Measurements from ENCODE around the gene LCLAT1. TPM values are rescaled to one million over a fixed set of nuclear protein-coding genes. Genes with fewer than 3 reads are reported as not detected.

The LCLAT1 gene
- total RNA-seq, 1 donor from 2014 or later, result 17.8 TPM

GRCh38 chr2:30443081-30443480 lies 4.0 kb upstream of the LCLAT1 start:
- Mint-ChIP-seq H3K4me3 (ENCODE audit: unreplicated experiment) (no peak overlapping the region), H3K27me3 (ENCODE audit: low read depth) (no peaks in the 10 kb centered on the region), H3K36me3 (ENCODE audit: low read depth) (no peaks in the 10 kb centered on the region), H3K4me1 (ENCODE audit: low read depth) (peaks cover 15% of the 10 kb centered on the region), H3K9me3 (ENCODE audit: low read depth) (no peaks in the 10 kb centered on the region), H3K27ac (ENCODE audit: unreplicated experiment) (no peak overlapping the region)
- no peak for TF ChIP-seq CTCF (IDR thresholded peaks at IDR 0.05)
- no peak for DNase-seq (ENCODE audit: low spot score)

GRCh38 chr2:30444273-30444672 lies 2.8 kb upstream of the LCLAT1 start:
- no peak for DNase-seq (ENCODE audit: low spot score)
- Mint-ChIP-seq H3K9me3 (ENCODE audit: low read depth) (no peaks in the 10 kb centered on the region), H3K4me1 (ENCODE audit: low read depth) (peaks cover 23% of the 10 kb centered on the region), H3K27me3 (ENCODE audit: low read depth) (no peaks in the 10 kb centered on the region), H3K27ac (ENCODE audit: unreplicated experiment) (no peak overlapping the region), H3K36me3 (ENCODE audit: low read depth) (no peaks in the 10 kb centered on the region), H3K4me3 (ENCODE audit: unreplicated experiment) (no peak overlapping the region)
- TF ChIP-seq CTCF (IDR thresholded peaks at IDR 0.05), result no peak

GRCh38 chr2:30445266-30445821 lies 1.7 kb upstream of the LCLAT1 start:
- no peaks in the 10 kb centered on the region for H3K36me3 Mint-ChIP-seq (ENCODE audit: low read depth)
- H3K4me1 Mint-ChIP-seq (ENCODE audit: low read depth), result peaks cover 23% of the 10 kb centered on the region
- H3K27me3 Mint-ChIP-seq (ENCODE audit: low read depth), result no peaks in the 10 kb centered on the region
- no peaks in the 10 kb centered on the region for H3K9me3 Mint-ChIP-seq (ENCODE audit: low read depth)
- DNase-seq (ENCODE audit: low spot score), result no peak
- no peak for TF ChIP-seq CTCF (IDR thresholded peaks at IDR 0.05)
- no peak overlapping the region for H3K27ac Mint-ChIP-seq (ENCODE audit: unreplicated experiment)
- H3K4me3 Mint-ChIP-seq (ENCODE audit: unreplicated experiment), result no peak overlapping the region

GRCh38 chr2:30446602-30447148 lies 371 bp upstream of the LCLAT1 start:
- H3K4me3 Mint-ChIP-seq (ENCODE audit: unreplicated experiment), result peak overlapping the region; percentile 90
- no peaks in the 10 kb centered on the region for H3K36me3 Mint-ChIP-seq (ENCODE audit: low read depth)
- H3K27ac Mint-ChIP-seq (ENCODE audit: unreplicated experiment), result peak overlapping the region; percentile 91
- TF ChIP-seq CTCF (IDR thresholded peaks at IDR 0.05), result no peak
- DNase-seq (ENCODE audit: low spot score), result no peak
- H3K9me3 Mint-ChIP-seq (ENCODE audit: low read depth), result no peaks in the 10 kb centered on the region
- no peaks in the 10 kb centered on the region for H3K27me3 Mint-ChIP-seq (ENCODE audit: low read depth)
- H3K4me1 Mint-ChIP-seq (ENCODE audit: low read depth), result peaks cover 23% of the 10 kb centered on the region

- DNase-seq (ENCODE audit: low spot score), result no peak
- Mint-ChIP-seq H3K36me3 (ENCODE audit: low read depth) (no peaks in the 10 kb centered on the region), H3K4me3 (ENCODE audit: unreplicated experiment) (peak overlapping the region; percentile 90), H3K27ac (ENCODE audit: unreplicated experiment) (peak overlapping the region; percentile 12), H3K4me1 (ENCODE audit: low read depth) (peaks cover 23% of the 10 kb centered on the region), H3K9me3 (ENCODE audit: low read depth) (no peaks in the 10 kb centered on the region), H3K27me3 (ENCODE audit: low read depth) (no peaks in the 10 kb centered on the region)
- no peak for TF ChIP-seq CTCF (IDR thresholded peaks at IDR 0.05)
These were observed 1.3 kb downstream of the LCLAT1 start for GRCh38 chr2:30448308-30448707.
